Transverse colon (tissue), 4 donors: ENCODE data around the gene DHCR24. TPM values are rescaled to one million over a fixed set of nuclear protein-coding genes. Genes with fewer than 3 reads are reported as not detected.

ENCODE experiments used
- DNase-seq: peaks from one replicate; pipeline ENCODE4 v3.0.0-alpha.2; 2019
- H3K27ac ChIP-seq, 4 donors: fragments of 200-600 bp; sonication (generic); 2 replicates each; pipeline ENCODE4 v1.5.1; 2016 to 2018; ENCODE audit warnings: inconsistent platforms in 4 of 4
- H3K27me3 ChIP-seq: fragments of 200-600 bp; sonication (generic); 2 replicates; pipeline ENCODE4 v1.5.1; 2017; ENCODE audit warnings: inconsistent platforms
- H3K36me3 ChIP-seq, 4 donors: fragments of 200-600 bp; sonication (generic); 2 replicates each; pipeline ENCODE4 v1.5.1; 2017 to 2019; ENCODE audit warnings: inconsistent platforms in 4 of 4
- H3K4me1 ChIP-seq, 4 donors: fragments of 200-600 bp; sonication (generic); 2 replicates each; pipeline ENCODE4 v1.5.1; 2017 to 2020; ENCODE audit warnings: inconsistent platforms in 4 of 4
- H3K4me3 ChIP-seq, 4 donors: fragments of 200-600 bp; sonication (generic); 1 replicate in 1 of 4; 2 replicates in 3 of 4; pipeline versions ENCODE4 v1.5.1 to v1.6.1; 2017 to 2019; ENCODE audit warnings: inconsistent platforms in 4 of 4
- H3K9me3 ChIP-seq, 2 donors: fragments of 200-600 bp; sonication (generic); 2 replicates each; pipeline ENCODE4 v1.5.1; 2017 to 2019; ENCODE audit warnings: inconsistent platforms in 2 of 2
- CTCF ChIP-seq, 5 experiments: fragments of 200-600 bp in 3 of 5; fragments of 450-650 bp in 2 of 5; sonication (generic) in 3 of 5; IDR thresholded peaks; 1 replicate in 2 of 5; 2 replicates in 3 of 5; pipeline ENCODE4 v1.5.1; 2016 to 2017; ENCODE audit warnings: antibody characterized with exemption in 5 of 5, inconsistent platforms in 3 of 5, mild to moderate bottlenecking in 2 of 5, moderate library complexity in 1 of 5
- EP300 ChIP-seq: sonication (generic); formaldehyde crosslinking; IDR thresholded peaks from one replicate; pipeline ENCODE4 v1.6.1; 2017; ENCODE audit warnings: antibody characterized with exemption, low read depth
- POLR2A ChIP-seq: fragments of 450-650 bp; IDR thresholded peaks from one replicate; pipeline ENCODE4 v1.6.1; 2016; ENCODE audit warnings: antibody characterized with exemption, mild to moderate bottlenecking, moderate library complexity
- POLR2AphosphoS5 ChIP-seq, 3 donors: sonication (generic); formaldehyde crosslinking; IDR thresholded peaks; one replicate each; pipeline ENCODE4 v1.6.1; 2016; ENCODE audit warnings: antibody characterized with exemption in 3 of 3
- WGBS, 2 donors: methylation state at CpG; one replicate each; pipeline ENCODE4 v1.1.5; 2018; ENCODE audit warnings: low coverage in 1 of 2; 5-methylcytosine and 5-hydroxymethylcytosine counted together
- in situ Hi-C, 4 donors: fragments of 200-750 bp; cut with MboI; loops; one replicate each; pipeline versions ENCODE4 v1.15.0 to v1.15.1; 2017; ENCODE audit warnings: low sequenced_read_pairs in 3 of 4, low pct_ligation_motif_present in 1 of 4, low pct_unique_long_range_greater_than_20kb in 1 of 4
- intact Hi-C: fragments of 100-400 bp; cut with DNase I; formaldehyde crosslinking; loops from one replicate; pipeline ENCODE4 v1.15.1; 2023; ENCODE audit warnings: low total_unique reads
- total RNA-seq, 4 donors: library from RNA; depleted of rRNA; stranded (reverse); fragments of >200 nt; gene quantifications; one replicate each; pipeline ENCODE4 v1.1.0, GENCODE V29; 2016

DHCR24 gene
- total RNA-seq, 4 donors from 2014 or later, result 71.5 to 222 (median 137) TPM

- Histone ChIP-seq H3K4me1 (peaks cover 0 to 24% (median 14%) of the 10 kb centered on the region in 4 donors), H3K4me3 (no peak overlapping the region), H3K27ac (no peak overlapping the region), H3K36me3 (no peaks in the 10 kb centered on the region), H3K9me3 (no peaks in the 10 kb centered on the region), H3K27me3 (no peaks in the 10 kb centered on the region)
- no peak for TF ChIP-seq CTCF (IDR thresholded peaks at IDR 0.05)
- no peak for TF ChIP-seq EP300
- no peak for TF ChIP-seq POLR2A
- no peak for TF ChIP-seq POLR2AphosphoS5 (IDR thresholded peaks at IDR 0.05)
- in situ Hi-C loops (no loop called here), intact Hi-C loops (no loop called here)
- WGBS, 2 donors, result 57 to 73% methylated on average over 2 to 3 of the region's 3 CpGs
- DNase-seq, result no peak
These were observed 2.2 kb upstream of the DHCR24 start for GRCh38 chr1:54889132-54889725.

- in situ Hi-C loops, result no loop called here
- Histone ChIP-seq H3K4me1 (peaks cover 0 to 24% (median 14%) of the 10 kb centered on the region in 4 donors), H3K27me3 (no peaks in the 10 kb centered on the region), H3K4me3 (no peak overlapping the region), H3K9me3 (no peaks in the 10 kb centered on the region), H3K36me3 (no peaks in the 10 kb centered on the region), H3K27ac (peak overlapping the region in 1 of 4 donors; percentile 74)
- WGBS, 2 donors, result 83 to 93% methylated on average over 4 to 7 of the region's 7 CpGs
- intact Hi-C loops, result no loop called here
- TF ChIP-seq EP300, result no peak
- no peak for TF ChIP-seq CTCF (IDR thresholded peaks at IDR 0.05)
- no peak for DNase-seq
These were observed 1.2 kb upstream of the DHCR24 start for GRCh38 chr1:54888080-54888733.

- peak overlapping the region in 3 of 4 donors; percentile 48 to 68 (median 63) for H3K4me3 ChIP-seq
- intact Hi-C loops, result no loop called here
- H3K27me3 ChIP-seq, result no peaks in the 10 kb centered on the region
- peak overlapping the region; percentile 58 to 85 (median 78) for H3K27ac ChIP-seq
- no peak for DNase-seq
- peaks cover 0 to 24% (median 14%) of the 10 kb centered on the region in 4 donors for H3K4me1 ChIP-seq
- no peaks in the 10 kb centered on the region for H3K36me3 ChIP-seq
- WGBS, 2 donors, result 40% methylated on average over 8 of the region's 8 CpGs; no CpG with 5 or more reads in 1 of the 2 donors
- in situ Hi-C loops, result no loop called here
- no peak for TF ChIP-seq EP300
- no peaks in the 10 kb centered on the region for H3K9me3 ChIP-seq
These were observed 673 bp upstream of the DHCR24 start for GRCh38 chr1:54887665-54888071.

GRCh38 chr1:54885807-54886723 is 930 bp downstream of the DHCR24 start:
- intact Hi-C loops, result no loop called here
- H3K27ac ChIP-seq, result peak overlapping the region; percentile 58 to 85 (median 78)
- no peak for TF ChIP-seq CTCF (IDR thresholded peaks at IDR 0.05)
- no peak for TF ChIP-seq EP300
- TF ChIP-seq POLR2A, result no peak
- TF ChIP-seq POLR2AphosphoS5 (IDR thresholded peaks at IDR 0.05), result no peak
- peaks cover 0 to 24% (median 14%) of the 10 kb centered on the region in 4 donors for H3K4me1 ChIP-seq
- H3K36me3 ChIP-seq, result no peaks in the 10 kb centered on the region
- H3K9me3 ChIP-seq, result no peaks in the 10 kb centered on the region
- in situ Hi-C loops, result no loop called here
- DNase-seq, result peak; percentile 55
- peak overlapping the region; percentile 46 to 68 (median 56) for H3K4me3 ChIP-seq
- H3K27me3 ChIP-seq, result no peaks in the 10 kb centered on the region
- WGBS, 2 donors, result 44 to 67% methylated on average over 3 to 24 of the region's 24 CpGs
